ENCODE measurements around the gene ING3. TPM values are rescaled to one million over a fixed set of nuclear protein-coding genes. Genes with fewer than 3 reads are reported as not detected.

ING3 gene
- total and polyA plus RNA-seq, 2 of the 8 experiments (the other 6 are each of a cell fraction or from before 2014, with no cell fraction given), result 6.0 to 17.7 TPM

DNA sequence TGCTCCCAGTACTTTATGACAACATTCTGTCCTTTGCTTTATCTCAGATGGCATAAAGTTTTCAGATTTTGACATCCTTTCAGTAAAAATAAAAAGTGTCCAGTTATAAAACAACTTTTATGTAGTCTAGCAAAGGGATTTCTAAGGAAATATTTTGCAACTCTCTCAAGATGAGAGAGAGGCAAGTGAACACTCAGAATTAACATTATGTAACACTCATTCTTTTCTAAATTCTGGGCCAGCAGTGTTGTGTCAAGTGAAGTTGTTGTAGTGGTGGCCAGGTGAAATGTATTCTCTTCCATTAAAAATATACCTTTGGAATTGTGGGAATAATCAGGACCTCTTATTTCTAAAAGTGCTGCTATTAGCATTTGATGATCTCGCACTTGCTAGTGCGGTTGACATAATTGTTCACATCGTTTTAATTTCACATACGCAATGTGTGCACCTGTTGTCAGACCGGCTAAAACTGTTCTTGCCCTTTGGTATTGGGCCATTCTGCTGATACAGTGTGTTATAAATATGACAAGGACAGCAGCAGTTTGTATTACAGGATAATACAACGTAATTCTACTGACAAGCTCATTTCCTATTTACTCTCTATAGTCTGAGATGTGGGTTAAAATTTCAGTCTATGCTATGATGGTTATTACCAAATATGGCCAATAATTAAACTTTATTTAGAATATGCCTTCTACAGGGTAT, 61.7 kb downstream of the ING3 start:
- no peak overlapping the region for H3K23ac ChIP-seq (ENCODE audit: insufficient read length)
- DNase-seq (ENCODE audit: low read depth in 1 of 2, low spot score in 2 of 2) (no peak), FAIRE-seq (no peak)
- no peak overlapping the region for H2BK5ac ChIP-seq (ENCODE audit: low read depth, low read length)
- no peak overlapping the region for H3K4me3 ChIP-seq (ENCODE audit: extremely low read depth in 1 of 4, insufficient read depth in 2 of 4, low read depth in 3 of 4, low read length in 4 of 4)
- no peaks in the 10 kb centered on the region for H3K9me3 ChIP-seq (ENCODE audit: insufficient read depth in 2 of 2, low read depth in 1 of 2, low read length in 1 of 2)
- no peak overlapping the region for H3K56ac ChIP-seq (replicated peaks; ENCODE audit: insufficient read length, low read depth, low read length)
- H3K4me1 ChIP-seq (replicated peaks in 1 of 4; ENCODE audit: control insufficient read depth in 3 of 4, insufficient read depth in 4 of 4, low read length in 3 of 4), result no peaks in the 10 kb centered on the region
- H2BK15ac ChIP-seq (ENCODE audit: low read length), result no peak overlapping the region
- no peak overlapping the region for H3K4ac ChIP-seq (replicated peaks; ENCODE audit: insufficient read length, low read depth, low read length)
- H3K18ac ChIP-seq (ENCODE audit: extremely low read depth, low read length), result no peak overlapping the region
- no peak overlapping the region for H3K27ac ChIP-seq (ENCODE audit: low read depth, low read length)
- WGBS, 2 experiments (ENCODE audit: extremely low coverage in 1 of 2, insufficient coverage in 1 of 2, insufficient read length in 1 of 2, insufficient replicate concordance in 2 of 2, low coverage in 1 of 2, low lambda C conversion rate in 2 of 2, missing lambda C conversion rate in 1 of 2), result 90% methylated on average over 6 of the region's 6 CpGs; no CpG with 5 or more reads in 1 of the 2 experiments
- H3K14ac ChIP-seq (ENCODE audit: insufficient read length), result no peak overlapping the region
- H2BK20ac ChIP-seq (ENCODE audit: low read length), result no peak overlapping the region
- H3K79me1 ChIP-seq (ENCODE audit: low read depth, low read length), result no peaks in the 10 kb centered on the region
- TF ChIP-seq SP4 (IDR thresholded peaks at IDR 0.05; ENCODE audit: low read length), result no peak
- TF ChIP-seq, protein P1, sequence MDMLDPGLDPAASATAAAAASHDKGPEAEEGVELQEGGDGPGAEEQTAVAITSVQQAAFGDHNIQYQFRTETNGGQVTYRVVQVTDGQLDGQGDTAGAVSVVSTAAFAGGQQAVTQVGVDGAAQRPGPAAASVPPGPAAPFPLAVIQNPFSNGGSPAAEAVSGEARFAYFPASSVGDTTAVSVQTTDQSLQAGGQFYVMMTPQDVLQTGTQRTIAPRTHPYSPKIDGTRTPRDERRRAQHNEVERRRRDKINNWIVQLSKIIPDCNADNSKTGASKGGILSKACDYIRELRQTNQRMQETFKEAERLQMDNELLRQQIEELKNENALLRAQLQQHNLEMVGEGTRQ (IDR thresholded peaks at IDR 0.05; ENCODE audit: low read length), result no peak
- TF ChIP-seq POU5F1 (IDR thresholded peaks at IDR 0.05; ENCODE audit: low read depth, low read length), result no peak
- TF ChIP-seq KDM4A (IDR thresholded peaks at IDR 0.05; ENCODE audit: low read depth, low read length, severe bottlenecking), result no peak
- no peak for TF ChIP-seq BRCA1 (IDR thresholded peaks at IDR 0.05; ENCODE audit: low read depth, low read length)
- TF ChIP-seq CREB1 (IDR thresholded peaks at IDR 0.05), result no peak
- TF ChIP-seq SIX5 (IDR thresholded peaks at IDR 0.05; ENCODE audit: low read depth, low read length), result no peak
- ChIA-PET CTCF (ENCODE audit: partially characterized antibody) (no interaction called here), POLR2A (ENCODE audit: partially characterized antibody) (no interaction called here)
- no peaks in the 10 kb centered on the region for H4K20me1 ChIP-seq (replicated peaks in 1 of 2; ENCODE audit: control insufficient read depth in 1 of 2, insufficient read depth in 2 of 2, low read length in 2 of 2)
- no peak overlapping the region for H3K9ac ChIP-seq (replicated peaks in 1 of 4; ENCODE audit: extremely low read depth in 1 of 4, low read depth in 3 of 4, low read length in 3 of 4)
- no peak overlapping the region for H2AK5ac ChIP-seq (ENCODE audit: low read depth, low read length)
- no peak overlapping the region for H2BK120ac ChIP-seq (replicated peaks; ENCODE audit: low read depth, low read length)
- H2AFZ ChIP-seq (ENCODE audit: low read length), result no peak overlapping the region
- no peak overlapping the region for H4K5ac ChIP-seq (ENCODE audit: insufficient read length, low read depth, low read length)
- no peaks in the 10 kb centered on the region for H3K27me3 ChIP-seq (replicated peaks in 1 of 4; ENCODE audit: control insufficient read depth in 3 of 4, extremely low read depth in 1 of 4, insufficient read depth in 3 of 4, low read length in 3 of 4)
- no peak overlapping the region for H4K8ac ChIP-seq (ENCODE audit: extremely low read depth, insufficient read depth, low read length)
- H3K4me2 ChIP-seq (ENCODE audit: insufficient read depth in 1 of 2, low read depth in 2 of 2, low read length in 2 of 2), result no peak overlapping the region
- H4K91ac ChIP-seq (replicated peaks; ENCODE audit: insufficient read length, low read length), result no peak overlapping the region
- H3K36me3 ChIP-seq (ENCODE audit: control insufficient read depth in 2 of 4, insufficient read depth in 4 of 4, low read length in 3 of 4), result no peaks in the 10 kb centered on the region
- no peaks in the 10 kb centered on the region for H3K23me2 ChIP-seq (ENCODE audit: low read depth, low read length)
- no peak overlapping the region for H2BK12ac ChIP-seq (ENCODE audit: low read depth, low read length)
- H3K79me2 ChIP-seq (ENCODE audit: control insufficient read depth in 1 of 2, insufficient read depth in 2 of 2, low read length in 2 of 2), result no peaks in the 10 kb centered on the region
